SK-N-SH (cell line): ENCODE data around the gene GATAD2A. TPM values are rescaled to one million over a fixed set of nuclear protein-coding genes. Genes with fewer than 3 reads are reported as not detected.

Experiments used
- CTCF ChIA-PET: fragments of 300-600, 350-600 bp; formaldehyde crosslinking; extraction: SDS; loops from one replicate; lab custom pipeline; 2021; lab: Yijun Ruan, JAX
- POLR2A ChIA-PET: fragments of 350-600 bp; sonication (Branson Sonifier 250); formaldehyde crosslinking; extraction: SDS; loops from one replicate; lab custom pipeline; 2020; ENCODE audit warnings: antibody characterized with exemption, inconsistent platforms; lab: Yijun Ruan, JAX
- DNase-seq: peaks from one replicate; pipeline ENCODE4 v3.0.0; 2012
- H2AFZ ChIP-seq: fragments of 200-600 bp; sonication (generic); 2 replicates; pipeline ENCODE4 v1.8.1; 2016; ENCODE audit warnings: antibody characterized with exemption, mild to moderate bottlenecking, low read depth
- H3F3A ChIP-seq: fragments of 200-600 bp; sonication (generic); replicated peaks from 2 replicates; pipeline ENCODE3; 2016; ENCODE audit warnings: antibody characterized with exemption, mild to moderate bottlenecking; ENCODE audit not compliant: insufficient read depth
- H3K27ac ChIP-seq, 2 experiments: fragments of 200-500 bp in 1 of 2; fragments of 200-600 bp in 1 of 2; sonication (Bioruptor generic) in 1 of 2; sonication (generic), shearing (Covaris generic) in 1 of 2; 2 replicates each; pipeline versions ENCODE4 v1.5.1 to v1.6.1; 2014 to 2016; ENCODE audit warnings: low read depth in 2 of 2, inconsistent platforms in 1 of 2, low read length in 1 of 2, mild to moderate bottlenecking in 1 of 2, mixed read lengths in 1 of 2
- H3K27me3 ChIP-seq: fragments of 200-600 bp; sonication (generic), shearing (Covaris generic); 2 replicates; pipeline ENCODE4 v1.6.1; 2016; ENCODE audit warnings: mixed run types; ENCODE audit not compliant: insufficient read depth
- H3K36me3 ChIP-seq, 2 experiments: fragments of 200-500 bp in 1 of 2; fragments of 200-600 bp in 1 of 2; sonication (Bioruptor generic) in 1 of 2; sonication (generic) in 1 of 2; replicated peaks in 1 of 2; 2 replicates each; pipeline versions ENCODE3 to v1.5.1; 2014 to 2016; ENCODE audit warnings: low read length in 1 of 2, mild to moderate bottlenecking in 1 of 2; ENCODE audit not compliant: insufficient read depth in 2 of 2, control insufficient read depth in 1 of 2
- H3K4me1 ChIP-seq, 2 experiments: fragments of 200-500 bp in 1 of 2; fragments of 200-600 bp in 1 of 2; sonication (Bioruptor generic) in 1 of 2; sonication (generic), shearing (Covaris generic) in 1 of 2; 2 replicates each; pipeline versions ENCODE4 v1.5.1 to v1.6.1; 2014 to 2016; ENCODE audit warnings: low read depth in 1 of 2, low read length in 1 of 2, mixed run types in 1 of 2; ENCODE audit not compliant: insufficient read depth in 2 of 2, control insufficient read depth in 1 of 2
- H3K4me2 ChIP-seq: fragments of 200-600 bp; sonication (generic), shearing (Covaris generic); 2 replicates; pipeline ENCODE4 v1.6.1; 2017; ENCODE audit warnings: mixed run types
- H3K4me3 ChIP-seq, 2 experiments: fragments of 200-500 bp in 1 of 2; fragments of 200-600 bp in 1 of 2; sonication (Bioruptor generic) in 1 of 2; sonication (generic), shearing (Covaris generic) in 1 of 2; 2 replicates each; pipeline versions ENCODE4 v1.5.1 to v1.8.1; 2014 to 2016; ENCODE audit warnings: low read depth in 2 of 2, inconsistent platforms in 1 of 2, low read length in 1 of 2, mild to moderate bottlenecking in 1 of 2, mixed read lengths in 1 of 2, moderate library complexity in 1 of 2
- H3K79me2 ChIP-seq: fragments of 200-600 bp; sonication (generic); 2 replicates; pipeline ENCODE4 v1.8.1; 2017; ENCODE audit warnings: mild to moderate bottlenecking; ENCODE audit not compliant: insufficient read depth
- H3K9ac ChIP-seq: fragments of 200-600 bp; sonication (generic); 2 replicates; pipeline ENCODE4 v1.6.1; 2017; ENCODE audit warnings: mixed run types
- H3K9me2 ChIP-seq: fragments of 200-600 bp; sonication (generic); 2 replicates; pipeline ENCODE4 v1.6.1; 2017; ENCODE audit warnings: mixed run types
- H3K9me3 ChIP-seq: fragments of 200-600 bp; sonication (generic); 2 replicates; pipeline ENCODE4 v1.6.1; 2017; ENCODE audit warnings: mixed run types, mild to moderate bottlenecking, moderate library complexity
- H4K20me1 ChIP-seq: fragments of 200-600 bp; sonication (generic); 2 replicates; pipeline ENCODE4 v1.6.1; 2017; ENCODE audit warnings: mild to moderate bottlenecking, mixed run types; ENCODE audit not compliant: insufficient read depth
- CTCF ChIP-seq: fragments of 200-600 bp; sonication (generic); IDR thresholded peaks from 2 replicates; pipeline ENCODE4 v1.6.1; 2017; ENCODE audit warnings: antibody characterized with exemption, mild to moderate bottlenecking, moderate library complexity
- ELF1 ChIP-seq: IDR thresholded peaks from 2 replicates; pipeline ENCODE4 v1.4.0; 2012
- EZH2phosphoT487 ChIP-seq: fragments of 200-600 bp; sonication (generic); IDR thresholded peaks from 2 replicates; pipeline ENCODE4 v1.6.1; 2017; ENCODE audit warnings: low read depth, mixed run types, mild to moderate bottlenecking, antibody characterized with exemption, moderate library complexity, borderline replicate concordance
- GATA2 ChIP-seq: sonication (generic); formaldehyde crosslinking; IDR thresholded peaks from 2 replicates; pipeline ENCODE4 v1.5.0; 2020; ENCODE audit warnings: mild to moderate bottlenecking, missing genetic modification reagents
- IRF3 ChIP-seq: fragments of 150-350 bp; IDR thresholded peaks from 2 replicates; pipeline ENCODE4 v1.6.1; 2016; ENCODE audit warnings: mild to moderate bottlenecking, low read depth, low read length
- MAX ChIP-seq: IDR thresholded peaks from 2 replicates; pipeline ENCODE4 v1.4.0; 2012; ENCODE audit warnings: low read depth
- PBX3 ChIP-seq: IDR thresholded peaks from 2 replicates; pipeline ENCODE4; 2012
- POLR2AphosphoS5 ChIP-seq: IDR thresholded peaks from 2 replicates; pipeline ENCODE4 v1.6.1; 2012; ENCODE audit warnings: low read depth, low read length
- REST ChIP-seq: IDR thresholded peaks from 2 replicates; pipeline ENCODE4 v1.6.1; 2012; ENCODE audit warnings: mild to moderate bottlenecking, low read depth, low read length, moderate library complexity
- RXRA ChIP-seq: IDR thresholded peaks from 2 replicates; pipeline ENCODE4 v1.4.0; 2012; ENCODE audit warnings: low read depth, mild to moderate bottlenecking, borderline replicate concordance
- TAF1 ChIP-seq: IDR thresholded peaks from 2 replicates; pipeline ENCODE4 v1.6.1; 2012; ENCODE audit warnings: low read depth, mild to moderate bottlenecking, low read length, moderate library complexity, borderline replicate concordance
- USF2 ChIP-seq: fragments of 150-350 bp; IDR thresholded peaks from 2 replicates; pipeline ENCODE4 v1.6.1; 2017; ENCODE audit warnings: antibody characterized with exemption, low read length, low read depth, borderline replicate concordance
- WGBS: methylation state at CpG from one replicate; pipeline ENCODE4 v1.1.6; 2017; ENCODE audit warnings: low lambda C conversion rate; 5-methylcytosine and 5-hydroxymethylcytosine counted together
- polyA plus RNA-seq, 3 experiments: library from polyadenylated mRNA; depleted of rRNA; stranded (reverse); fragments of >200 nt; gene quantifications; 2 replicates each; pipeline ENCODE4 v1.2.3, GENCODE V29; 2012

GATAD2A gene
- polyA plus RNA-seq, 1 of the 3 experiments (the other 2 are of a cell fraction) = 36.6 TPM

- TF ChIP-seq CTCF (no peak), REST (no peak), ELF1 (no peak)
Observed at GRCh38 chr19:19498255-19498991, 92.9 kb downstream of the GATAD2A start (continued).

- ChIA-PET POLR2A (no interaction called here), CTCF (interaction anchor here (0.8 kb wide), 1 partner anchor 8 kb away, joined by 3 read pairs; no protein-coding TSS in a partner anchor)
- Histone ChIP-seq H3K9me3 (no peaks in the 10 kb centered on the region), H3K4me1 (no peaks in the 10 kb centered on the region), H2AFZ (no peak overlapping the region), H3K27me3 (no peaks in the 10 kb centered on the region), H3K27ac (no peak overlapping the region), H3K9me2 (no peaks in the 10 kb centered on the region), H3K79me2 (peaks cover 9% of the 10 kb centered on the region; the same call in 1 of the 2 replicates), H3K36me3 (peaks cover under 1 to 65% of the 10 kb centered on the region in 2 experiments), H3K9ac (no peak overlapping the region), H4K20me1 (no peaks in the 10 kb centered on the region), H3K4me2 (no peak overlapping the region), H3F3A (no peaks in the 10 kb centered on the region), H3K4me3 (no peak overlapping the region)
- DNase-seq = no peak
- WGBS = 73% methylated on average over 2 of the region's 18 CpGs
- TF ChIP-seq PBX3 (no peak), GATA2 (CRISPR knock-in tag) (no peak), EZH2phosphoT487 (no peak), TAF1 (no peak), RXRA (no peak), USF2 (no peak), IRF3 (no peak), POLR2AphosphoS5 (no peak), MAX (no peak), REST (no peak)
Observed at GRCh38 chr19:19499272-19499995, 94.0 kb downstream of the GATAD2A start.
